ENCODE results near the gene MAVS.

DNA sequence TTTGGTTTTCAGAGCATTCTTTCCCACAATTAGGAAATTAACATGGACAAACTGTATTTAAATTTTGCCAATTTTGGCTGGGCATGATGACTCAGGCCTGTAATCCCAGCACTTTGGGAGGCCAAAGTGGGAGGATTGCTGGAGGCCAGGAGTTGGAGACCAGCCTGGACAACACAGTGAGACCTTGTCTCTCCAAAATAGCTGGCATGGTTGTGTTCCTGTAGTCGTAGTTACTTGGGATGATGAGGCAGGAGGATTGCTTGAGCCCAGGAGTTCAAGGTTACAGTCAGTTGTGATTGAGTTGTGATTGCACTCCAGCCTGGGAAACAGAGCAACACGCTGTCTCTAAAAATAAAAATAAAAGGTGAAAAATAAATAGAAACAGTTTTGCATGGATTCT, 57.6 kb downstream of the MAVS start:
- TF ChIP-seq ARNTL (CRISPR knock-in tag; IDR thresholded peaks at IDR 0.05; ENCODE audit: borderline replicate concordance, low read depth) (no peak), ZFP3 (CRISPR knock-in tag; IDR thresholded peaks at IDR 0.05) (no peak), TCF4 (CRISPR knock-in tag; IDR thresholded peaks at IDR 0.05; ENCODE audit: borderline replicate concordance) (no peak), GLIS3 (CRISPR knock-in tag; IDR thresholded peaks at IDR 0.05) (no peak), ZNF565 (CRISPR knock-in tag; conservative IDR thresholded peaks at IDR 0.05; ENCODE audit: low read depth) (no peak), RARB (CRISPR knock-in tag; IDR thresholded peaks at IDR 0.05) (no peak), ZFP30 (CRISPR knock-in tag; IDR thresholded peaks at IDR 0.05) (no peak)
- TF ChIP-seq, protein P1, sequence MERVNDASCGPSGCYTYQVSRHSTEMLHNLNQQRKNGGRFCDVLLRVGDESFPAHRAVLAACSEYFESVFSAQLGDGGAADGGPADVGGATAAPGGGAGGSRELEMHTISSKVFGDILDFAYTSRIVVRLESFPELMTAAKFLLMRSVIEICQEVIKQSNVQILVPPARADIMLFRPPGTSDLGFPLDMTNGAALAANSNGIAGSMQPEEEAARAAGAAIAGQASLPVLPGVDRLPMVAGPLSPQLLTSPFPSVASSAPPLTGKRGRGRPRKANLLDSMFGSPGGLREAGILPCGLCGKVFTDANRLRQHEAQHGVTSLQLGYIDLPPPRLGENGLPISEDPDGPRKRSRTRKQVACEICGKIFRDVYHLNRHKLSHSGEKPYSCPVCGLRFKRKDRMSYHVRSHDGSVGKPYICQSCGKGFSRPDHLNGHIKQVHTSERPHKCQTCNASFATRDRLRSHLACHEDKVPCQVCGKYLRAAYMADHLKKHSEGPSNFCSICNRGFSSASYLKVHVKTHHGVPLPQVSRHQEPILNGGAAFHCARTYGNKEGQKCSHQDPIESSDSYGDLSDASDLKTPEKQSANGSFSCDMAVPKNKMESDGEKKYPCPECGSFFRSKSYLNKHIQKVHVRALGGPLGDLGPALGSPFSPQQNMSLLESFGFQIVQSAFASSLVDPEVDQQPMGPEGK (CRISPR knock-in tag; IDR thresholded peaks at IDR 0.05; ENCODE audit: borderline replicate concordance): no peak
